Activated B cell treated with CpG ODN at 0.5 μM for 24 hours (primary cell): ENCODE results near the gene PRICKLE2. TPM values are rescaled to one million over a fixed set of nuclear protein-coding genes. Genes with fewer than 3 reads are reported as not detected.

Experiments
- ATAC-seq: fragments of 200-7000 bp; cut with Tn5 transposase; one replicate; pipeline ENCODE4 v1.10.0; 2021; ENCODE audit warnings: low read depth, mild to moderate bottlenecking, moderate library complexity
- CTCF ChIA-PET: fragments of 350-600 bp; sonication (Branson Sonifier 250); formaldehyde crosslinking; loops from one replicate; lab custom pipeline; 2021; ENCODE audit warnings: antibody characterized with exemption; lab: Charles Lee
- POLR2A ChIA-PET: fragments of 350-600 bp; sonication (Branson Sonifier 250); formaldehyde crosslinking; loops from one replicate; lab custom pipeline; 2021; ENCODE audit warnings: antibody characterized with exemption; lab: Charles Lee
- DNase-seq: peaks from one replicate; pipeline ENCODE4 v3.0.0; 2022
- H3K27ac Mint-ChIP-seq: one replicate; pipeline ENCODE4 v1.8.0; 2020; ENCODE audit warnings: mixed read lengths
- H3K27me3 Mint-ChIP-seq: one replicate; pipeline ENCODE4 v1.8.0; 2021; ENCODE audit warnings: mixed read lengths
- H3K36me3 Mint-ChIP-seq: one replicate; pipeline ENCODE4 v1.8.0; 2021; ENCODE audit warnings: low read depth, mixed read lengths
- H3K4me1 Mint-ChIP-seq: one replicate; pipeline ENCODE4 v1.8.0; 2021; ENCODE audit warnings: mixed read lengths
- H3K4me3 Mint-ChIP-seq: one replicate; pipeline ENCODE4 v1.8.0; 2020; ENCODE audit warnings: mild to moderate bottlenecking, mixed read lengths
- H3K9me3 Mint-ChIP-seq: one replicate; pipeline ENCODE4 v1.8.0; 2020; ENCODE audit warnings: mixed read lengths
- intact Hi-C: fragments of 100-400 bp; cut with micrococcal nuclease; formaldehyde crosslinking; loops from one replicate; pipeline ENCODE4 v1.15.1; 2024
- total RNA-seq: library from RNA; stranded (reverse); gene quantifications from 2 replicates; pipeline ENCODE4 v1.2.3, GENCODE V29; 2022
- TF ChIP-seq, protein P1 (sequence below): fragments of 200-600 bp; IDR thresholded peaks from one replicate; pipeline ENCODE4 v1.8.0; 2022; ENCODE audit warnings: antibody characterized with exemption, mild to moderate bottlenecking

The PRICKLE2 gene
- total RNA-seq, 1 donor from 2014 or later: 0.33 TPM

DNA sequence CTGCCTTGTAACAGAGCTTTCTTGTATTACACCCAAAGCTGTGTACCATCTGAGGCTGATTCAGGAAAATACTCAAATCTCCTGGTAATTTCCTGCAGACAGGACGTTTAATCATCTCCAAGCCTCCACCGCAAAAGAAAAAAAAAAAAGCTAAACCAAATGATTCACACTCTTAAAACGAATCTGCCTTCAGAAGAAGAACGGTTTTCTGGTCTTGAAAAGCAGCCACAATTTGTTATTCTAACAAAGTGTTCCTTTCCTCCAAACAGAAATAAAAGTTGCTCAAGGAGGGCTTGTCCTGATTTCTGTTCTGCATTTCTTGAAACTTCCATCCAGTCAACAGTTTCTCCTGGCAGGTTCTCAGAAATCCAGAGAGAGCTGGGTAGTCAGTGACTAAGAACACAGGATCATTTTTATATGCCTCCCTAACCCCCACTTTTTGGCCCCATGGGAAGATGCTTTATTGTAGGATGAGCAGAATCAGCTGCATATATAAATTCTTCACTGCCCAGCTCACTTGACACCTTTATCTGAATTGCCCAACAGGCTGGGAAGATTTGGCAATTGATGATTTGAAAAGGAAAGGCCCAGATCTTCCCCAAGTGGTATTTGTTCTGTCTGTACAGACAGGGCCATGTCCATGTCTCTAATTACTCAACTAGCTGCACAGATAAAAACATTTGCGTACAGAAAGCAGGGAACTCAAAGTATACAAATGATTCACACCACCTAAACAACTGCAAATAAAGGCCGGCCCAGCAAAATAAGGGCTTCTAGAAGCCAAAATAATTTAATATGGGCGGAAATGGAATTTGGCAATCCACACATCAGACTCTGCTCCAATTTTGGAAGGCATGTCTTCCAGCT lies 41.0 kb upstream of the PRICKLE2 start:
- no peaks in the 10 kb centered on the region for H3K36me3 Mint-ChIP-seq

DNA sequence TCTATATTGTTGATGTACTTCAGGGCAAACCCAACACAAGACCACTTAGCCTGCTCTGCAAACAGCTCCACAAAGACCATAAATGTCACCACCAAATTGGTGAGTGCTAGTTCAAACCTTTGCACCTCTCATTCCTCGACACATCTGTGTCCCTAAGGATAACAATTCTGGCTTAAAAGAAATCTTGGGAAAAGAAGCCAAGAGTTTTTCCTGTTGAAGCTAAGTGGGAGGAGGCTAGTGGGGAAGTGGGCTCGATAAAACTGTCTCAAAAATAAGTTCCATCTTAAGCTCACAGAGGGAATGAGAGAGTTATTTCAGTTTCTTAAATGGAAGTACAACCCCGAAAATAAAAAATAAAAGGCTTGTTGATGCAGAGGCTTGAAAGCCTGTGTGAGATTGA lies 40.4 kb upstream of the PRICKLE2 start:
- peaks cover 27% of the 10 kb centered on the region for H3K27me3 Mint-ChIP-seq
- POLR2A ChIA-PET: no interaction called here
- H3K36me3 Mint-ChIP-seq: no peaks in the 10 kb centered on the region
- TF ChIP-seq, protein P1, sequence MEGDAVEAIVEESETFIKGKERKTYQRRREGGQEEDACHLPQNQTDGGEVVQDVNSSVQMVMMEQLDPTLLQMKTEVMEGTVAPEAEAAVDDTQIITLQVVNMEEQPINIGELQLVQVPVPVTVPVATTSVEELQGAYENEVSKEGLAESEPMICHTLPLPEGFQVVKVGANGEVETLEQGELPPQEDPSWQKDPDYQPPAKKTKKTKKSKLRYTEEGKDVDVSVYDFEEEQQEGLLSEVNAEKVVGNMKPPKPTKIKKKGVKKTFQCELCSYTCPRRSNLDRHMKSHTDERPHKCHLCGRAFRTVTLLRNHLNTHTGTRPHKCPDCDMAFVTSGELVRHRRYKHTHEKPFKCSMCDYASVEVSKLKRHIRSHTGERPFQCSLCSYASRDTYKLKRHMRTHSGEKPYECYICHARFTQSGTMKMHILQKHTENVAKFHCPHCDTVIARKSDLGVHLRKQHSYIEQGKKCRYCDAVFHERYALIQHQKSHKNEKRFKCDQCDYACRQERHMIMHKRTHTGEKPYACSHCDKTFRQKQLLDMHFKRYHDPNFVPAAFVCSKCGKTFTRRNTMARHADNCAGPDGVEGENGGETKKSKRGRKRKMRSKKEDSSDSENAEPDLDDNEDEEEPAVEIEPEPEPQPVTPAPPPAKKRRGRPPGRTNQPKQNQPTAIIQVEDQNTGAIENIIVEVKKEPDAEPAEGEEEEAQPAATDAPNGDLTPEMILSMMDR: no peak
- no peaks in the 10 kb centered on the region for H3K4me1 Mint-ChIP-seq
- intact Hi-C loops: no loop called here
- no peak overlapping the region for H3K27ac Mint-ChIP-seq
- H3K4me3 Mint-ChIP-seq: no peak overlapping the region
- DNase-seq (no peak), ATAC-seq (no peak)
- H3K9me3 Mint-ChIP-seq: peaks cover 3% of the 10 kb centered on the region
- CTCF ChIA-PET: no interaction called here

More for the DNA sequence above, 41.0 kb upstream of the PRICKLE2 start:
- no peak for ATAC-seq
- H3K9me3 Mint-ChIP-seq: peaks cover 7% of the 10 kb centered on the region
- H3K27ac Mint-ChIP-seq: no peak overlapping the region
- H3K4me1 Mint-ChIP-seq: no peaks in the 10 kb centered on the region
- H3K4me3 Mint-ChIP-seq: no peak overlapping the region
- ChIA-PET POLR2A (no interaction called here), CTCF (no interaction called here)
- peaks cover 29% of the 10 kb centered on the region for H3K27me3 Mint-ChIP-seq
- intact Hi-C loops: no loop called here
- no peak for DNase-seq
- TF ChIP-seq, protein P1: no peak

DNA sequence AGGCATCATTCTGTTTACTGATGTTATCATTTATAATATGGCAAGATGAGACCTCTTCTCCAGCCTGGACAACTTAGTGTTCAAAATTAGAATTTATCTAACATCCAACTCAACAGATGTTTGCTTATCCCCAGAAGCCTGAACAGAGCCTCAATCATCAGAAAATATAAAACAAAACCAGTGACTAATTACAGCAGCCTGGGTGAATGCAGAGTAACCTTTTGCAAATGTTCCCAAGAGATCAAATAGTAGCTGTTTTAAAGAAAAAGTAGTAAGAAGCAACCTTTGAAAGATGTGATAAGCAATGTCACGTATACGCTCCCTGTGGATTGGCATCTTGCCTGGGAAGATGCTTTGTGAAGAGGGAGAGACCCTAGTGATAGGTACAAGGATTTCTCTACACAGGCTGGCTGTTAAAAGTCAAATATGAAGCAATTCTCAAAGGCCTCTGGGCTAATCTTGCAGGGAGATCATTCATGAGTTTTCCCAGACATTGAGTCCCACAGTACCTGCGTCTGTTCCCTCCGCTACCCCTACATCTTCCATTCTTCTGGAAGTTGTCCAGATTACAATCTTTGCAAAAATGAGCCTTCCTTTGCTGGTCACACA lies 39.3 kb upstream of the PRICKLE2 start:
- ChIA-PET CTCF (no interaction called here), POLR2A (no interaction called here)
- H3K27me3 Mint-ChIP-seq: peaks cover 26% of the 10 kb centered on the region

DNA sequence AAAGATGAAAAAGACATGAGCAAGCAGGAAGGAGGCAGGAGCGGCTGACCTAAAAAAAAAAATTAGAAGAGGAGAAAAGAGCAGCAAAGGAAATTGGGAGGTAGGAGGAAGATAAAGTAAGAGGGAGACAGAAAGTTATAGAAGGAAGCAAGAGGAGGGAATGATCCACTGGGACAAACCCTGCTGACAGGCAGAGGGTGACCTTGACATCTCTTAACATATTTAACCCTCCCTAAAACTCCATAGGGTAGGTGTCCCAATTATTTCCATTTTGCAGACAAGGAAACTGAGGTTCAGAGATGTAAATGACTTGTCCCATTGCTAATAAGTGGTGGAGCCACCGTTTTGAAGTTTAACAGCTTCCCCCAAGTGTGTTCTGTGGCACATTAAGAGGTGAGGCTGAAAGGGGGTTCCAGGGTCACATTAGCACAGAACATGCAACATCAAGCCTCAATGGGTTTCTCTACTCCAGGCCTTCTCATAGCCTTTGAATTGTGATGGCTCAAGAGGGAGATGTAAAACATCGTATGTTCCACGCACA lies 37.4 kb upstream of the PRICKLE2 start:
- H3K27me3 Mint-ChIP-seq: peaks cover 21% of the 10 kb centered on the region
- no peak overlapping the region for H3K27ac Mint-ChIP-seq
- ChIA-PET POLR2A (no interaction called here), CTCF (no interaction called here)
- H3K4me1 Mint-ChIP-seq: no peaks in the 10 kb centered on the region
- ATAC-seq: no peak
- no peak overlapping the region for H3K4me3 Mint-ChIP-seq
- H3K9me3 Mint-ChIP-seq: no peaks in the 10 kb centered on the region
- TF ChIP-seq, protein P1: no peak
- DNase-seq: no peak
- no peaks in the 10 kb centered on the region for H3K36me3 Mint-ChIP-seq
- intact Hi-C loops: no loop called here

More for the DNA sequence above, 39.3 kb upstream of the PRICKLE2 start:
- TF ChIP-seq, protein P1: no peak
- H3K4me1 Mint-ChIP-seq: no peaks in the 10 kb centered on the region
- H3K4me3 Mint-ChIP-seq: no peak overlapping the region
- H3K27ac Mint-ChIP-seq: no peak overlapping the region
- ATAC-seq: no peak
- no peak for DNase-seq
- no peaks in the 10 kb centered on the region for H3K9me3 Mint-ChIP-seq
- intact Hi-C loops: no loop called here
- H3K36me3 Mint-ChIP-seq: no peaks in the 10 kb centered on the region

DNA sequence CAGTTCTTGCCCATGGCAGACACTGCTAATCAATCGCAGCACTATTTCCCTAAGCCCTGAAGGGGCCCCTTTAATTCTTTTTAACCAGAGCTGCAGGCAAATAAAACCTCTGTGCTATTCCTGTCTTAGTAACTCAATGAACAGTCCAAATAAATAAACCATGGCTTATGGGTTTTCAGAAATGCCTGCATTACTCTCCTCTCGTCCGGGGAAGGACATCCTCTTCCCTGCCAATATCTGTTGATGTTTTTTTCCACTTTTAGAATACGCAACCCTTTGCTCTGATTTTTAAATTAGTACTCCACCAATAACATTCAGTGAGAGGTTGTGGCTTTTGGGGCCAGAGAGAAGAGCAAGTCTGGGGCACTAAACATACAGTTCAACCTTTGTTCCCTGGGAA lies 35.2 kb upstream of the PRICKLE2 start:
- H3K4me3 Mint-ChIP-seq: no peak overlapping the region
- ChIA-PET POLR2A (no interaction called here), CTCF (no interaction called here)
- no peaks in the 10 kb centered on the region for H3K9me3 Mint-ChIP-seq
- intact Hi-C loops: no loop called here
- TF ChIP-seq, protein P1: no peak
- DNase-seq (no peak), ATAC-seq (no peak)
- peaks cover 13% of the 10 kb centered on the region for H3K27me3 Mint-ChIP-seq
- H3K27ac Mint-ChIP-seq: no peak overlapping the region
- H3K36me3 Mint-ChIP-seq: no peaks in the 10 kb centered on the region
- no peaks in the 10 kb centered on the region for H3K4me1 Mint-ChIP-seq
